Measurements from ENCODE around the gene PSMA5.
"Not testable (repeated sequence)": the region's sequence is repeated elsewhere in the genome, so short reads cannot be mapped to it uniquely, and the experiment has no call there.

The PSMA5 gene

DNA sequence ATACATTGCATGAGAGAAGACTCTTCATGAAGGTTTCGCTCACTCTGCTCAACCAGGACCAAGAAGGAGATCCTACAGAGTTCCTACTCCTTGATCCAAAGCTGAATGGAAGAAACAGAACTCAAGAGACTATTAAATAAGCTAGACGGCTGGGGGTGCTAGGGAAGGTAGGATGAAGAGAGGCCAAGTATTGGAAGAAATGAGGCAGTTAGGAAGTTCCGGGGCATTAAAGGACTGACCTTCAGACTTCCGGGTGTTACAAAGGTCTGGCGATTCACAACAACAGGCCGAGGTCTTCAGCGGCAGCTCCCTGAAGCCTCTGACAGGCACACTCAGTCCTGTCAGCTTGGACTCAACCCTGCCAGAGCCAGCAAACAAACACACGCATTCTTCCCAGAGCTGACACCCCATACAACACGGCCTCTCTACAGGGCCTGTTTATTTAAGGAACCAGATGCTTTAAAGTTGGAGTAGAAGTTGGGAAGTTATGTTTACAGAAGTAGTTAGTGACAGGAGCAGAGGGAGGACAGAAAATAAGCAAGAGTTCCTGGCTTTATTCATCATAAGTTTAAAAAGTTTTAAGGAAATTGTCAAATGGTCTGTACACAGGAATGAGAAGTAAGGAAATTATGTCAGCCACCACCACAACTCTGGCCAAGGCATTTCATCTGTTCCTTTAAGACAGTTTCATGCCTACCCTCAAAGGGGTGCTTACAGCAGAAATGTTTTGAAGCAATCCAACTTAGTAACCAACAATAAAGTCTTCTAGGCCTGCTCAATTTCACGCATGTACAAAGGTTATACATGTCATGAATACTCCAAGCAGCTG lies 33.2 kb downstream of the PSMA5 start:
- peak in 46 of 56 donors; percentile 19 to 81 (median 60) for DNase-seq

DNA sequence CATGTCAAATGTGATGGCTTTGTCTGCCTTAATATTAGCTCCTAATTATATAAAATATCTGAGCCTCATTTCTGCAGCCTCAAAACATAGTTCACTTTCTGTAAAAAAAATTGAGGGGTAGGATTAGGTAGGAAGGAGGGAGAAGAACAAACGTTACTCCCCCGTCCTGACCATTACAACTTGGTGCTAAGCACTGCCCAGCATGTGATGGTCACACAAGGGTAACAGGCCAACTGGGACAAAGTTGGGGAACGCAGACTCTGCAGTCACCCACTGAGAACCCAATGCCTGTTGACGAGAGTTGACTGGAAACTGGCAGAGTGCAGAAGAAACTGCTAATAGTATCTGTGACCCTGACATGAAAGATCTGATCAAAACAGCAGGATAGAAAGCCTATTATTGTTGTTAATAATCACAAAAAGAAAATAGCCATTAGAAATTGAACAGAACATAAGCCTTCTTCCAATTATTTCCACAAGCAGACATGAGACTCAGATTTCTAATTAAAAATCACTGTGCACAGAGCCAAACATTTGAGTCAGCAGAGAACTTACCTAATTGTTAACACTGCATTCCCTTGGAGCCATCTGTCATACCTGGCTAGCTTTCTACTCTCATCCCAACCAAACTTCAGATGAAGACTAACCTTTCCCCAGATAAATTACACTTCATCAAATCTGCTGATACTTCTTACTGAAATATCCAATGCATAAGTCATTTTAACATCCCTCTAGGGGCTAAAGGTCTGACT lies 34.0 kb downstream of the PSMA5 start:
- DNase-seq = peak in 33 of 56 donors; percentile 13 to 73 (median 45)

DNA sequence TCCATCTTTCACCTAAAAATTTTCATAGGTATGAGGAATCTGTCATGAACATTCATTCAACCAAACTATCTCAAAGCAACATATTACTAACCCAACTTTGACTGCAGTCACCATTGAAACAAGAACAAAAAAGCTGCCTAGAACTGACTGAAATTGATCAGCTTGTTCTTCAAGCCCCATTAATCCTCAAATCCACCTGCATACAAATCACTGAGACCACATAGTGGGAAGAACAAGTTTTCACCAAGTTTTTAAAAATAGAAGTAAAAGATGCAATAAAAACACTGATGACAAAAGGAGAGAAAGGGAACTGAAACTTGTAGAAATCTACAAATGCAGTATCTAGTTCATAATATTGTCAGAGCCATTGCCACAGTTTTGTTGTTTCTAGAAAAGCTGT lies 34.6 kb downstream of the PSMA5 start:
- no peak for DNase-seq

- no peak for DNase-seq
Measured at GRCh38 chr1:109391157-109391556, 35.1 kb downstream of the PSMA5 start.

DNA sequence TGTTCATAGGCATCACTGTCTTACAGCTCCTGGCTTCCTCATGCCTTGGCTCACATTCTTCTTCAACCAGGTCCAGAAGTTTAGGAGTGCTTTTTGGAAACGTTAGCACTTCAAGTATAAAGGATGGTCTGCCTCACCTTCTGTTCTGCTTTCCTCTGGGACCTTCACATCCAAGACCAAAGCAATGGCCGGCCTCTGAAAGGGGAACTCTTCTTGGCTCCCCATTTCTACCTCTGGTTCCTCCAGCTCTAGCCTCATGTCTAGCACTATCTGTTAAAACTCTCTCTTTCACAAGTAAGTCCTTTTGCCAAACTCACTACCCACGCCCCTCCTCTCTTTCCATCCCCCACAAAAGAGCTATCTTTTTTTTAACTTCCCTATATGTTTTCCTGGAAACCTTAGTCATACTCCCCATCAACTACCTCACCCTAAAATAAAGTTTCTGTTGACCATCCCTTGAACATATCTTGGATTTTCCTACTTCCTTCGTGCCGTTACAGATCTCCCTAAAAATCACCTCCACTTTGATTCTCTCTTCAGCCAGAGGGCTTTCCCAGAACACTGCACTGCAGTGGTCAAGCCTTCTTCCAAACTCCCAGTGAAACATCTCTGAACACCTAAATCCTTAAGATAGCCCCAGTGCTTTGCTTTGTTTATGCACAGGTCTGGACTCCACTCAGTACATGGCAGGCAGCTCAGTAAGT lies 36.5 kb downstream of the PSMA5 start:
- no peak for DNase-seq

- DNase-seq = peak in 11 of 56 donors; percentile 16 to 55 (median 28)
Measured at GRCh38 chr1:109388884-109389637, 37.2 kb downstream of the PSMA5 start.

GRCh38 chr1:109388208-109388711 lies 38.0 kb downstream of the PSMA5 start:
- no peak for DNase-seq

DNA sequence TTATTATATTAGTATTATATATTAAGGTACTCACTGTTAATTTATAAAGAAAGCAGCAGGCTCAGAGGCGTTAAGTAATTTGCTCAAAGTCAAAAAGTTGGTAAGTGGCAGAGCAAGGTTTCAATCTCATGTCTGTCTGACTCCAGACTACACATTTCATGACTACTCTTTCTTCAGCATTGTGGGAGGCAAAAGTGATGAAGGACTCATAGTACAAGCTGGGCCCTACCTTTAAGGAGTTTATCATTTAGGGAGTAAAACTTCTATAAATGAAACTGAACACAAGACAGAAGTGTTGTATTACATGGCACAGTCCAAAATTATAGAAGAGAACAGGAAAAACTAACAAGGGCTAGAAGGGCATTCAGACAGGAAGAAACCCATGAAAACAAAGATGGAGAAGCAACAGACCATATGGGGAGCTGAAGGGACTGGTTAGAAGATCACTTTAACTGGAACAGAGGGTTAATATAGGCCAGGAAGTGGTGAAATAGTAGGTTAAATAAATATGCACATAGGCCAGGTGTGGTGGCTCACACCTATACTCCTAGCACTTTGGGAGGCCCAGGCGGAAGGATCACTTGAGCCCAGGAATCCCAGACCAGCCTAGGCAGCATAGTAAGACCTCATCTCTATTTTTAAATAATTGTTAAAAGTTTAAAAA lies 40.1 kb downstream of the PSMA5 start:
- no peak for DNase-seq

- peak in 12 of 56 donors; percentile 17 to 59 (median 26) for DNase-seq
Measured at GRCh38 chr1:109385417-109385816, 40.8 kb downstream of the PSMA5 start.

DNA sequence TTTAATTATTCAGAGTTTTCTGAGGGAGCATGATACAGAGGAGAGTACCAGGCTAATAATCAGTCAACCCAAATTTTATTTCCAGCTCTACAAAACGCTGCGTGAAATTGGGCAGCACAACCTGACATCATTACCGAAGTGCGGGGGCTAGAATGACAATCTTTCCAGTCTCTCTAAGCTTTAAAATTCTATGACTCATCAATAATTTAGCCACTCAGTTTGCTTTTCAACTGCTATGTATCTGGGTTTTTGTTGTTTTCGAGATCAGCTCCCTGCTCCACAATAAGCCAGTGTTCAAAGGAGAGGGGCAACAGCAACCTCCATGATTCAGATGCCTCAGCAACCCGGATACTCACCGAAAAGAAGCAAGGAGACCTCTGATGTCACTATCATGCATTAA lies 42.4 kb downstream of the PSMA5 start:
- peak in 11 of 56 donors; percentile 18 to 59 (median 41) for DNase-seq

GRCh38 chr1:109383087-109383779 lies 43.0 kb downstream of the PSMA5 start:
- DNase-seq = no peak

DNA sequence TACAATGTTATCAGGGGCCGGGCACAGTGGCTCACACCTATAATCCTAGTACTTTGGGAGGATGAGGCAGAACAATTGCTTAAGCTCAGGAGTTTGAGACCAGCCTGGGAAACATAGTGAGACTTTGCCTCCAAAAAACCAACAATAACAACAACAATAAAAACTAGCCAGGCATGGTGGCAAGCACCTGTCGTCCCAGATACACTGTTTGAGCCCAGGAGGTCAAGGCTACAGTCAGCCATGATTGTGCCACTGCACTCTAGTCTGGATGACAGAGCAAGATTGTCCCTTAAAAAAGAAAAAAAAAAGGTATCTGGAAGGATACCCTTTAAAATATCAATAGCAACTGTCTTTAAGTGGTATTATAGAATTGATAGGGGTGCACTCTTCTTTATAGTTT lies 44.7 kb downstream of the PSMA5 start:
- no peak for DNase-seq

DNA sequence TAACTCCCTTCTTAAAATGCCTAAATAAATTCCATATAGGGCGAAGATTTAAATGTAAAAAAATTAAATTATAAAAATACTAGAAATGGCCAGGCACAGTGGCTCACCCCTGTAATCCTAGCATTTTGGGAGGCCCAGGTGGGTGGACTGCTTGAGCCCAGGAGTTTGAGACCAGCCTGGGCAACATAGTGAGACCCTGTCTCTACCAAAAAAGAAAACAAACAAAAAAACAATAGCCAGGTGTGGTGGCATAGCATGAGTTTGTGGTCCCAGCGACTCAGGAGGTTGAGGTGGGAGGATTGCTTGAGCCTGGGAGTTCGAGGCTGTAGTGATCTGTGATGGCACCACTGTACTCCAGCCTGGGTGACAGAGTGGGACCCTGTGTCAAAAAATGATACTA lies 46.3 kb downstream of the PSMA5 start:
- DNase-seq = no peak

- no peak for DNase-seq
Measured at GRCh38 chr1:109379422-109379821, 46.8 kb downstream of the PSMA5 start.

- DNase-seq = no peak
Measured at GRCh38 chr1:109377698-109378097, 48.5 kb downstream of the PSMA5 start.

GRCh38 chr1:109373696-109374095 lies 52.6 kb downstream of the PSMA5 start:
- not testable (repeated sequence) for DNase-seq

DNA sequence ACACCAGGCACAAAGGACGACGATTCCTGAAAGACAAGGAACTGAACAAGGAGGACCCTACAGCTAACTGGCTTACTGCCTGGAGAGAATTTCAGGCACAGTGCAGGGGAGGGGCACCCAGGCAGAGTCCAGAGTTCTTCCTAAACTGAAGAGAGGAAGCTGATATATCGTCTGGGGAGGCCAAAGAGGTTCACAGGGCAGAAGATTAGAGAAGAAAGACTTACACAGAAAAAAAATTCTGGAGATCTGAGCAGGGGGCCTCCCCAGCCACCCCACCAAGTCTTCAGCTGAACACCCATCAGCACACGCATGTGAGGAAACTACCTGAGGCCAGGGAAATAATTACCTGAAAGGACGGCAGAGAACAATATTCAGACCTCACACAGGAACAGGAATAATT lies 53.1 kb downstream of the PSMA5 start:
- DNase-seq = no peak

DNA sequence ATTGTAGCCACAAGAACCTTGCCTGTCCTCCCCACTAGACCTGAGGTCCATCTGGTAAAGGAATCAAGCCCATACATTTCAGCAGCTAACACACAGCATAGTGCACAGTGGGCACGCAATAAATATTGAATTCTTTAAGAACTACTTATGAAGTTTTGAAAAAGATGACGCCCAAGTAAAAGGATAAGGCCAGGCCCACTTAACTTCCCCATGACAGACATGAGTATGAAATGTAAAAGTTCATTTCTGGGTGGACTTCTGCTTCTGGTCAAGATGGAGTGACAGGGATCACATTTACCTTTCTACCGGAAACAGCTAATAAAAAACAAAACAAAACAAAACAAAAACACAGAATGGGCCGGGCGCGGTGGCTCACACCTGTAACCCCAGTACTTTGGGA lies 54.0 kb downstream of the PSMA5 start:
- no peak for DNase-seq

DNA sequence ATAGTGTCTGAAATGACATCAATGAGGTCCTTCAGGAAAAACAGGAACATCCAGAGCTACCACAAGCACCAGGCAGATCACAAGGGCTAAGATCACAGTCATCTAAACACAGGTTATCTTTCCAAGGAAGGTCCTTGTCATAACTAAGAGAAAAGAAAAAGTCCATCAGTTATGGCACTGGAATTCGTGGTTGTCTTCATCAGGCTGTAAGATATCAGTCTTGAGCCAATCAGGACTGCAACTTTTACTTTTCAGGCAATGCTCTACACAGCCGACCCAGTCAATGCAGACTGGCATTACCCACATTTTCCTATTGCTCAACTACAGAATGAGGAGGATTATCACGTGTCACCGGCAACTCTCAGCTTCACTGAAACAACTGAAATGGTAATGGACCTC lies 54.9 kb downstream of the PSMA5 start:
- DNase-seq = peak in 4 of 56 donors; percentile 13 to 36 (median 29)
